GM21381 (cell line): ENCODE data around the gene CATSPERE.
A peak's percentile ranks its signal among the peaks of the same experiment; 100 is the strongest.
"Not testable (repeated sequence)": the region's sequence is repeated elsewhere in the genome, so short reads cannot be mapped to it uniquely, and the experiment has no call there.

ENCODE experiments used
- ATAC-seq: cut with Tn5 transposase; IDR thresholded peaks from one replicate; pipeline ENCODE4 v1.9.1; 2021; ENCODE audit warnings: mild to moderate bottlenecking, moderate library complexity; ENCODE audit not compliant: unreplicated experiment

CATSPERE gene

GRCh38 chr1:244660595-244660994 lies 199.5 kb downstream of the CATSPERE start:
- no peak for ATAC-seq

GRCh38 chr1:244661569-244662312 lies 200.7 kb downstream of the CATSPERE start:
- ATAC-seq, result not testable (repeated sequence)

GRCh38 chr1:244662599-244662998 lies 201.5 kb downstream of the CATSPERE start:
- no peak for ATAC-seq

GRCh38 chr1:244664353-244664752 lies 203.3 kb downstream of the CATSPERE start:
- no peak for ATAC-seq

GRCh38 chr1:244665771-244666217 lies 204.7 kb downstream of the CATSPERE start:
- ATAC-seq, result peak; percentile 76

GRCh38 chr1:244666672-244667418 lies 205.8 kb downstream of the CATSPERE start:
- ATAC-seq, result not testable (repeated sequence)

GRCh38 chr1:244667797-244668196 lies 206.7 kb downstream of the CATSPERE start:
- ATAC-seq, result no peak

GRCh38 chr1:244672946-244673682 lies 212.0 kb downstream of the CATSPERE start:
- ATAC-seq, result no peak

- no peak for ATAC-seq
These were observed 213.4 kb downstream of the CATSPERE start for GRCh38 chr1:244674446-244674845.

- ATAC-seq, result no peak
These were observed 214.1 kb downstream of the CATSPERE start for GRCh38 chr1:244675167-244675566.

- no peak for ATAC-seq
These were observed 217.6 kb downstream of the CATSPERE start for GRCh38 chr1:244678697-244679096.

GRCh38 chr1:244680667-244681066 lies 219.6 kb downstream of the CATSPERE start:
- ATAC-seq, result no peak

GRCh38 chr1:244682087-244682486 lies 221.0 kb downstream of the CATSPERE start:
- ATAC-seq, result not testable (repeated sequence)
